IMR-90 (cell line): Measurements from ENCODE around the gene KRTAP5-5.

Experiments
- CHD1 ChIP-seq: IDR thresholded peaks from 2 replicates; pipeline ENCODE4 v1.6.1; 2012; ENCODE audit warnings: low read depth, low read length, improper control_type of control experiment
- MXI1 ChIP-seq: IDR thresholded peaks from 2 replicates; pipeline ENCODE4 v1.6.1; 2012; ENCODE audit warnings: low read depth, mild to moderate bottlenecking, low read length, moderate library complexity, borderline replicate concordance
- POLR2A ChIP-seq: IDR thresholded peaks from 2 replicates; pipeline ENCODE4 v1.6.1; 2012; ENCODE audit warnings: mild to moderate bottlenecking, low read depth, low read length
- RAD21 ChIP-seq: IDR thresholded peaks from 2 replicates; pipeline ENCODE4 v1.6.1; 2012; ENCODE audit warnings: low read length, improper control_type of control experiment
- SMC3 ChIP-seq: fragments of 150-350 bp; IDR thresholded peaks from 2 replicates; pipeline ENCODE4 v1.6.1; 2016; ENCODE audit warnings: low read depth, mild to moderate bottlenecking, antibody characterized with exemption, low read length, moderate library complexity
- TF ChIP-seq, protein P1 (sequence below): conservative IDR thresholded peaks from 2 replicates; pipeline ENCODE4 v1.5.1; 2012; ENCODE audit warnings: mild to moderate bottlenecking, low read depth, low read length, improper control_type of control experiment

DNA sequence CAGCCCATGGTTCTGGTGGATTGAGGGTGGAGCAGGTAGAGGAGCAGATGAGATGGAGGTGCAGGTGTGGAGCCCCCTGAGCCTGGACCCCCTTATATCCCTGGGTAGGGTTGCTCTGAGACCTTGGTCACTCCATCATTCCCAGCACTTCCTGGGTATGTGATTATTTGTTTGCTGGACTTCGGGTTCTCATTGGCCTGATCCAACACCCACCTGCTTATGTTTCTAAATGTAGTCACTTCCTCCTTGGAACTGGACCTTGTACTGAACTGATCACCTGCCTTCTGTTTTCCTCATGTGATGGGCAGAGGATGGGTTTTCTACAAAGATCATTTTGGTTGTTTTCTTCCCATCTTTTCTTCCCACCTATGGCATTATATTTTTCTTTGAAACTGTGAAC is 7.5 kb upstream of the KRTAP5-5 start, which contains the start of gene KRTAP5-4:
- TF ChIP-seq POLR2A (no peak), MXI1 (no peak), RAD21 (no peak), SMC3 (no peak), CHD1 (no peak)
- TF ChIP-seq, protein P1, sequence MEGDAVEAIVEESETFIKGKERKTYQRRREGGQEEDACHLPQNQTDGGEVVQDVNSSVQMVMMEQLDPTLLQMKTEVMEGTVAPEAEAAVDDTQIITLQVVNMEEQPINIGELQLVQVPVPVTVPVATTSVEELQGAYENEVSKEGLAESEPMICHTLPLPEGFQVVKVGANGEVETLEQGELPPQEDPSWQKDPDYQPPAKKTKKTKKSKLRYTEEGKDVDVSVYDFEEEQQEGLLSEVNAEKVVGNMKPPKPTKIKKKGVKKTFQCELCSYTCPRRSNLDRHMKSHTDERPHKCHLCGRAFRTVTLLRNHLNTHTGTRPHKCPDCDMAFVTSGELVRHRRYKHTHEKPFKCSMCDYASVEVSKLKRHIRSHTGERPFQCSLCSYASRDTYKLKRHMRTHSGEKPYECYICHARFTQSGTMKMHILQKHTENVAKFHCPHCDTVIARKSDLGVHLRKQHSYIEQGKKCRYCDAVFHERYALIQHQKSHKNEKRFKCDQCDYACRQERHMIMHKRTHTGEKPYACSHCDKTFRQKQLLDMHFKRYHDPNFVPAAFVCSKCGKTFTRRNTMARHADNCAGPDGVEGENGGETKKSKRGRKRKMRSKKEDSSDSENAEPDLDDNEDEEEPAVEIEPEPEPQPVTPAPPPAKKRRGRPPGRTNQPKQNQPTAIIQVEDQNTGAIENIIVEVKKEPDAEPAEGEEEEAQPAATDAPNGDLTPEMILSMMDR = no peak
